CD14-positive monocyte (primary cell): ENCODE measurements around the gene BMPER. TPM values are rescaled to one million over a fixed set of nuclear protein-coding genes. Genes with fewer than 3 reads are reported as not detected.

Source experiments
- DNase-seq, 3 donors: peaks; one replicate each; pipeline ENCODE4 v3.0.0-alpha.2; 2011 to 2022
- H2AFZ ChIP-seq: 2 replicates; pipeline ENCODE4 v1.6.0; 2012; ENCODE audit warnings: mild to moderate bottlenecking, low read depth, low read length, inconsistent platforms; ENCODE audit not compliant: insufficient read depth, poor library complexity, severe bottlenecking
- H3K27ac ChIP-seq, 2 donors: 1 replicate in 1 of 2; 2 replicates in 1 of 2; pipeline ENCODE4 v1.5.1; 2012 to 2013; ENCODE audit warnings: low read length in 2 of 2, control low read depth in 1 of 2, inconsistent platforms in 1 of 2, low read depth in 1 of 2, mild to moderate bottlenecking in 1 of 2
- H3K27me3 ChIP-seq, 2 donors: one replicate each; pipeline versions ENCODE4 v1.6.0 to v1.6.1; 2011 to 2013; ENCODE audit warnings: low read length in 2 of 2; ENCODE audit not compliant: control insufficient read depth in 2 of 2, insufficient read depth in 2 of 2
- H3K36me3 ChIP-seq, 2 donors: replicated peaks in 1 of 2; 1 replicate in 1 of 2; 2 replicates in 1 of 2; pipeline versions ENCODE4 v1.5.1 to v1.6.1; 2012 to 2013; ENCODE audit warnings: low read length in 2 of 2, control low read depth in 1 of 2, inconsistent platforms in 1 of 2, mild to moderate bottlenecking in 1 of 2; ENCODE audit not compliant: insufficient read depth in 2 of 2, control insufficient read depth in 1 of 2
- H3K4me1 ChIP-seq, 2 donors: 1 replicate in 1 of 2; 2 replicates in 1 of 2; pipeline versions ENCODE4 v1.5.1 to v1.6.1; 2012 to 2013; ENCODE audit warnings: low read length in 2 of 2, control low read depth in 1 of 2, inconsistent platforms in 1 of 2, mild to moderate bottlenecking in 1 of 2, moderate library complexity in 1 of 2; ENCODE audit not compliant: insufficient read depth in 2 of 2, control insufficient read depth in 1 of 2
- H3K4me2 ChIP-seq: replicated peaks from 2 replicates; pipeline ENCODE3; 2012; ENCODE audit warnings: low read length, moderate library complexity, mild to moderate bottlenecking; ENCODE audit not compliant: poor library complexity, severe bottlenecking; ENCODE audit errors: extremely low read depth
- H3K4me3 ChIP-seq, 3 experiments: fragments of 200-600 bp in 1 of 3; sonication (generic) in 1 of 3; replicated peaks in 1 of 3; 1 replicate in 2 of 3; 2 replicates in 1 of 3; pipeline ENCODE4 v1.5.1; 2011 to 2013; ENCODE audit warnings: low read length in 3 of 3, mild to moderate bottlenecking in 3 of 3, control low read depth in 2 of 3, low read depth in 2 of 3, inconsistent platforms in 1 of 3, moderate library complexity in 1 of 3
- H3K79me2 ChIP-seq: 2 replicates; pipeline ENCODE4 v1.6.0; 2012; ENCODE audit warnings: mild to moderate bottlenecking, control low read depth, inconsistent platforms, low read length, moderate library complexity; ENCODE audit not compliant: insufficient read depth
- H3K9ac ChIP-seq: 2 replicates; pipeline ENCODE4 v1.6.0; 2017; ENCODE audit warnings: low read length, mild to moderate bottlenecking; ENCODE audit not compliant: insufficient read depth, poor library complexity, severe bottlenecking
- H3K9me3 ChIP-seq, 2 donors: replicated peaks in 1 of 2; 1 replicate in 1 of 2; 2 replicates in 1 of 2; pipeline versions ENCODE4 v1.5.1 to v1.6.1; 2012 to 2013; ENCODE audit warnings: low read length in 2 of 2, control low read depth in 1 of 2; ENCODE audit not compliant: control insufficient read depth in 1 of 2, insufficient read depth in 1 of 2
- H4K20me1 ChIP-seq: 2 replicates; pipeline ENCODE4 v1.6.0; 2012; ENCODE audit warnings: mild to moderate bottlenecking, low read length, control low read depth, moderate library complexity; ENCODE audit not compliant: insufficient read depth
- H3K27ac Mint-ChIP-seq, 7 donors: one replicate each; pipeline ENCODE4 v1.8.0; 2020; ENCODE audit warnings: mild to moderate bottlenecking in 7 of 7, mixed read lengths in 7 of 7, moderate library complexity in 6 of 7, inconsistent platforms in 2 of 7
- H3K27me3 Mint-ChIP-seq, 3 donors: one replicate each; pipeline ENCODE4 v1.8.0; 2021 to 2022; ENCODE audit warnings: low read depth in 3 of 3, mild to moderate bottlenecking in 3 of 3, mixed read lengths in 3 of 3, moderate library complexity in 3 of 3, inconsistent platforms in 1 of 3
- H3K36me3 Mint-ChIP-seq, 2 donors: one replicate each; pipeline ENCODE4 v1.8.0; 2020; ENCODE audit warnings: mixed read lengths in 2 of 2, inconsistent platforms in 1 of 2, mild to moderate bottlenecking in 1 of 2
- H3K4me1 Mint-ChIP-seq: one replicate; pipeline ENCODE4 v1.8.0; 2020; ENCODE audit warnings: mild to moderate bottlenecking, mixed read lengths
- H3K4me3 Mint-ChIP-seq, 2 donors: one replicate each; pipeline ENCODE4 v1.8.0; 2020; ENCODE audit warnings: mild to moderate bottlenecking in 2 of 2, mixed read lengths in 2 of 2, moderate library complexity in 1 of 2
- H3K9me3 Mint-ChIP-seq, 7 donors: one replicate each; pipeline ENCODE4 v1.8.0; 2020 to 2022; ENCODE audit warnings: mixed read lengths in 7 of 7, mild to moderate bottlenecking in 6 of 7, moderate library complexity in 6 of 7, inconsistent platforms in 2 of 7
- CTCF ChIP-seq: fragments of 200-600 bp; IDR thresholded peaks from one replicate; pipeline ENCODE4 v1.8.0; 2022; ENCODE audit warnings: antibody characterized with exemption, mild to moderate bottlenecking
- WGBS: methylation state at CpG from one replicate; pipeline ENCODE4 v1.1.5; 2013; ENCODE audit warnings: missing lambda C conversion rate; ENCODE audit not compliant: insufficient coverage; 5-methylcytosine and 5-hydroxymethylcytosine counted together
- intact Hi-C, 2 donors: fragments of 100-400 bp; cut with micrococcal nuclease; formaldehyde crosslinking; loops; one replicate each; pipeline versions ENCODE4 v1.15.0 to v1.15.1; 2023
- polyA plus RNA-seq, 3 donors: library from polyadenylated mRNA; depleted of rRNA in 1 of 3; unstranded in 2 of 3; stranded (reverse) in 1 of 3; fragments of 300-500 nt in 2 of 3; fragments of >200 nt in 1 of 3; fragmentation: Illumina TruSeq in 2 of 3; gene quantifications; 1 replicate in 2 of 3; 2 replicates in 1 of 3; pipeline ENCODE4 v1.2.3, GENCODE V29; 2012 to 2021

Gene BMPER
- polyA plus RNA-seq, 3 donors: not detected

GRCh38 chr7:33982425-33982786, 77.1 kb downstream of the BMPER start:
- Histone ChIP-seq H4K20me1 (no peaks in the 10 kb centered on the region), H3K79me2 (no peaks in the 10 kb centered on the region), H2AFZ (no peak overlapping the region), H3K4me1 (no peaks in the 10 kb centered on the region), H3K9ac (no peak overlapping the region), H3K4me3 (no peak overlapping the region), H3K27me3 (no peaks in the 10 kb centered on the region), H3K4me2 (no peak overlapping the region), H3K27ac (no peak overlapping the region), H3K36me3 (no peaks in the 10 kb centered on the region), H3K9me3 (no peaks in the 10 kb centered on the region)
- no peak for DNase-seq
- no peak overlapping the region for H3K4me3 Mint-ChIP-seq
- peaks cover 0 to 4% (median 4%) of the 10 kb centered on the region in 7 donors for H3K9me3 Mint-ChIP-seq
- intact Hi-C loops: no loop called here
- H3K27me3 Mint-ChIP-seq: peaks cover 0 to 3% (median 2%) of the 10 kb centered on the region in 3 donors
- no CpG with 5 or more reads among the region's 2 CpGs for WGBS
- no peak for TF ChIP-seq CTCF
- no peaks in the 10 kb centered on the region for H3K36me3 Mint-ChIP-seq
- no peaks in the 10 kb centered on the region for H3K4me1 Mint-ChIP-seq
- no peak overlapping the region for H3K27ac Mint-ChIP-seq

GRCh38 chr7:33986451-33986850, 81.1 kb downstream of the BMPER start:
- Histone ChIP-seq H3K4me1 (no peaks in the 10 kb centered on the region), H2AFZ (no peak overlapping the region), H3K9me3 (no peaks in the 10 kb centered on the region), H3K27ac (no peak overlapping the region), H3K4me3 (no peak overlapping the region), H4K20me1 (no peaks in the 10 kb centered on the region), H3K79me2 (no peaks in the 10 kb centered on the region), H3K9ac (no peak overlapping the region), H3K27me3 (no peaks in the 10 kb centered on the region), H3K4me2 (no peak overlapping the region), H3K36me3 (no peaks in the 10 kb centered on the region)
- WGBS: no CpG with 5 or more reads among the region's 2 CpGs
- intact Hi-C loops: no loop called here
- Mint-ChIP-seq H3K36me3 (no peaks in the 10 kb centered on the region), H3K9me3 (peaks cover 2 to 10% (median 5%) of the 10 kb centered on the region in 7 donors), H3K4me1 (no peaks in the 10 kb centered on the region), H3K27ac (no peak overlapping the region), H3K4me3 (no peak overlapping the region), H3K27me3 (peaks cover 0 to 2% (median 0%) of the 10 kb centered on the region in 3 donors)
- DNase-seq: no peak
- no peak for TF ChIP-seq CTCF
